Karpas-422 (cell line): ENCODE data around the gene TMEM132C. TPM values are rescaled to one million over a fixed set of nuclear protein-coding genes. Genes with fewer than 3 reads are reported as not detected.

Experiments used
- DNase-seq: peaks from one replicate; pipeline ENCODE4 v3.0.0-alpha.2; 2015
- H2AFZ ChIP-seq: fragments of 200-600 bp; sonication (generic); 2 replicates; pipeline ENCODE4 v1.6.1; 2014; ENCODE audit warnings: antibody characterized with exemption, low read length, mixed read lengths
- H3K27ac ChIP-seq: fragments of 200-600 bp; sonication (generic); 2 replicates; pipeline ENCODE4 v1.5.1; 2014; ENCODE audit warnings: mild to moderate bottlenecking, low read length, moderate library complexity
- H3K27me3 ChIP-seq: fragments of 200-600 bp; sonication (generic); 2 replicates; pipeline ENCODE4 v1.6.1; 2014; ENCODE audit warnings: low read length, mixed read lengths
- H3K36me3 ChIP-seq: fragments of 200-600 bp; sonication (generic); 2 replicates; pipeline ENCODE4 v1.6.1; 2014; ENCODE audit warnings: low read length, mixed read lengths; ENCODE audit not compliant: insufficient read depth
- H3K4me1 ChIP-seq: fragments of 200-600 bp; sonication (generic); 2 replicates; pipeline ENCODE4 v1.6.1; 2014; ENCODE audit warnings: mild to moderate bottlenecking, low read length, mixed read lengths
- H3K4me2 ChIP-seq: fragments of 200-600 bp; sonication (generic); 2 replicates; pipeline ENCODE4 v1.6.1; 2014; ENCODE audit warnings: low read length, low read depth, mild to moderate bottlenecking; ENCODE audit not compliant: poor library complexity, severe bottlenecking
- H3K4me3 ChIP-seq: fragments of 200-600 bp; sonication (generic); 2 replicates; pipeline ENCODE4 v1.5.1; 2014; ENCODE audit warnings: mild to moderate bottlenecking, antibody characterized with exemption, low read length, mixed read lengths
- H3K79me2 ChIP-seq: fragments of 200-600 bp; sonication (generic); 2 replicates; pipeline ENCODE4 v1.6.1; 2014; ENCODE audit warnings: mild to moderate bottlenecking, low read length, mixed read lengths
- H3K9ac ChIP-seq: fragments of 200-600 bp; sonication (generic); 2 replicates; pipeline ENCODE4 v1.6.0; 2014; ENCODE audit warnings: low read length
- H3K9me2 ChIP-seq: fragments of 200-600 bp; sonication (generic), shearing (Covaris generic); replicated peaks from 2 replicates; pipeline ENCODE4 v1.6.0; 2014; ENCODE audit warnings: mild to moderate bottlenecking, low read length, moderate library complexity; ENCODE audit not compliant: insufficient read depth
- H3K9me3 ChIP-seq: fragments of 300-700, 200-600 bp; sonication (generic); 2 replicates; pipeline ENCODE4 v1.6.1; 2014; ENCODE audit warnings: low read length, mixed read lengths
- H4K20me1 ChIP-seq: fragments of 200-600 bp; sonication (generic); 2 replicates; pipeline ENCODE4 v1.6.1; 2014; ENCODE audit warnings: mild to moderate bottlenecking, antibody characterized with exemption, low read length, low read depth; ENCODE audit not compliant: insufficient read depth
- total RNA-seq: library from RNA; depleted of rRNA; stranded (reverse); fragments of >200 nt; shearing (Covaris generic); gene quantifications from 2 replicates; pipeline ENCODE4 v1.2.3, GENCODE V29; 2014; ENCODE audit warnings: low replicate concordance

TMEM132C gene
- total RNA-seq, 1 experiment from 2014 or later, result not detected

GRCh38 chr12:128418944-128419343 is 152.0 kb downstream of the TMEM132C start:
- Histone ChIP-seq H3K79me2 (no peaks in the 10 kb centered on the region), H2AFZ (no peak overlapping the region), H3K4me2 (no peak overlapping the region), H4K20me1 (no peaks in the 10 kb centered on the region), H3K36me3 (no peaks in the 10 kb centered on the region), H3K27ac (no peak overlapping the region), H3K9me3 (no peaks in the 10 kb centered on the region), H3K27me3 (no peaks in the 10 kb centered on the region), H3K9me2 (no peaks in the 10 kb centered on the region), H3K9ac (no peak overlapping the region), H3K4me1 (no peaks in the 10 kb centered on the region), H3K4me3 (no peak overlapping the region)
- DNase-seq, result no peak

GRCh38 chr12:128420163-128420562 is 153.2 kb downstream of the TMEM132C start:
- DNase-seq, result no peak
- Histone ChIP-seq H3K36me3 (no peaks in the 10 kb centered on the region), H3K9me3 (no peaks in the 10 kb centered on the region)

GRCh38 chr12:128421375-128421774 is 154.4 kb downstream of the TMEM132C start:
- H3K4me3 ChIP-seq, result no peak overlapping the region
- no peaks in the 10 kb centered on the region for H3K79me2 ChIP-seq
- no peaks in the 10 kb centered on the region for H3K27me3 ChIP-seq
- no peak overlapping the region for H3K27ac ChIP-seq
- H3K9me3 ChIP-seq, result no peaks in the 10 kb centered on the region
- H3K4me2 ChIP-seq, result no peak overlapping the region
- no peak for DNase-seq
- no peak overlapping the region for H3K9ac ChIP-seq
- H3K9me2 ChIP-seq, result no peaks in the 10 kb centered on the region
- H2AFZ ChIP-seq, result no peak overlapping the region
- no peaks in the 10 kb centered on the region for H3K36me3 ChIP-seq
- no peaks in the 10 kb centered on the region for H3K4me1 ChIP-seq
- no peaks in the 10 kb centered on the region for H4K20me1 ChIP-seq

More at GRCh38 chr12:128420163-128420562, 153.2 kb downstream of the TMEM132C start:
- no peaks in the 10 kb centered on the region for H4K20me1 ChIP-seq
- no peaks in the 10 kb centered on the region for H3K9me2 ChIP-seq
- H3K9ac ChIP-seq, result no peak overlapping the region
- H2AFZ ChIP-seq, result no peak overlapping the region
- no peaks in the 10 kb centered on the region for H3K79me2 ChIP-seq
- no peak overlapping the region for H3K27ac ChIP-seq
- H3K4me2 ChIP-seq, result no peak overlapping the region
- H3K4me1 ChIP-seq, result no peaks in the 10 kb centered on the region
- no peak overlapping the region for H3K4me3 ChIP-seq
- no peaks in the 10 kb centered on the region for H3K27me3 ChIP-seq

GRCh38 chr12:128423205-128423604 is 156.2 kb downstream of the TMEM132C start:
- Histone ChIP-seq H2AFZ (no peak overlapping the region), H3K9ac (no peak overlapping the region), H3K27me3 (no peaks in the 10 kb centered on the region), H3K4me2 (no peak overlapping the region), H3K9me3 (no peaks in the 10 kb centered on the region), H3K36me3 (no peaks in the 10 kb centered on the region), H3K4me1 (no peaks in the 10 kb centered on the region), H3K27ac (no peak overlapping the region), H3K79me2 (no peaks in the 10 kb centered on the region), H3K9me2 (no peaks in the 10 kb centered on the region), H3K4me3 (no peak overlapping the region), H4K20me1 (no peaks in the 10 kb centered on the region)
- DNase-seq, result no peak

GRCh38 chr12:128424931-128425431 is 158.0 kb downstream of the TMEM132C start:
- H4K20me1 ChIP-seq, result no peaks in the 10 kb centered on the region
- no peak overlapping the region for H3K4me3 ChIP-seq
- no peaks in the 10 kb centered on the region for H3K4me1 ChIP-seq
- H3K27me3 ChIP-seq, result no peaks in the 10 kb centered on the region
- no peaks in the 10 kb centered on the region for H3K9me2 ChIP-seq
- H3K9ac ChIP-seq, result no peak overlapping the region
- H3K9me3 ChIP-seq, result no peaks in the 10 kb centered on the region
- no peaks in the 10 kb centered on the region for H3K36me3 ChIP-seq
- DNase-seq, result no peak
- H3K27ac ChIP-seq, result no peak overlapping the region
- no peak overlapping the region for H2AFZ ChIP-seq
- no peak overlapping the region for H3K4me2 ChIP-seq
- H3K79me2 ChIP-seq, result no peaks in the 10 kb centered on the region

- Histone ChIP-seq H3K27ac (no peak overlapping the region), H3K9me3 (no peaks in the 10 kb centered on the region), H3K27me3 (no peaks in the 10 kb centered on the region), H3K9ac (no peak overlapping the region), H2AFZ (no peak overlapping the region), H3K9me2 (no peaks in the 10 kb centered on the region), H4K20me1 (no peaks in the 10 kb centered on the region), H3K4me2 (no peak overlapping the region), H3K4me3 (no peak overlapping the region), H3K79me2 (no peaks in the 10 kb centered on the region), H3K36me3 (no peaks in the 10 kb centered on the region), H3K4me1 (no peaks in the 10 kb centered on the region)
- DNase-seq, result no peak
These were observed 158.8 kb downstream of the TMEM132C start for GRCh38 chr12:128425666-128426331.

- Histone ChIP-seq H3K36me3 (no peaks in the 10 kb centered on the region), H3K9me3 (no peaks in the 10 kb centered on the region), H3K9me2 (no peaks in the 10 kb centered on the region), H3K4me3 (no peak overlapping the region), H4K20me1 (no peaks in the 10 kb centered on the region), H3K79me2 (no peaks in the 10 kb centered on the region), H3K9ac (no peak overlapping the region), H3K27me3 (no peaks in the 10 kb centered on the region), H3K4me2 (no peak overlapping the region), H3K27ac (no peak overlapping the region), H2AFZ (no peak overlapping the region), H3K4me1 (no peaks in the 10 kb centered on the region)
- no peak for DNase-seq
These were observed 159.5 kb downstream of the TMEM132C start for GRCh38 chr12:128426511-128426910.

- Histone ChIP-seq H3K36me3 (no peaks in the 10 kb centered on the region), H3K9ac (no peak overlapping the region), H3K27me3 (no peaks in the 10 kb centered on the region), H4K20me1 (no peaks in the 10 kb centered on the region), H3K4me3 (no peak overlapping the region), H3K27ac (no peak overlapping the region), H3K79me2 (no peaks in the 10 kb centered on the region), H3K4me2 (no peak overlapping the region), H3K4me1 (no peaks in the 10 kb centered on the region), H3K9me3 (no peaks in the 10 kb centered on the region), H2AFZ (no peak overlapping the region), H3K9me2 (no peaks in the 10 kb centered on the region)
- DNase-seq, result no peak
These were observed 172.8 kb downstream of the TMEM132C start for GRCh38 chr12:128439796-128440195.
